PC-3 (cell line): ENCODE results near the gene DCAKD. TPM values are rescaled to one million over a fixed set of nuclear protein-coding genes. Genes with fewer than 3 reads are reported as not detected.

ENCODE experiments used
- ATAC-seq: fragments of 200-7000 bp; cut with Tn5 transposase; 2 replicates; pipeline ENCODE4 v1.9.1; 2020; ENCODE audit warnings: mild to moderate bottlenecking, moderate library complexity
- BruUV-seq: library from RNA; stranded (reverse); fragments of 400-500 nt; replicated peaks from 2 replicates; lab custom pipeline; 2021; lab: Mats Ljungman, UMichigan
- CTCF ChIA-PET: fragments of 300-600 bp; sonication (Branson Sonifier 250); formaldehyde crosslinking; loops from one replicate; lab custom pipeline; 2022; ENCODE audit warnings: antibody characterized with exemption; lab: Charles Lee
- POLR2A ChIA-PET: fragments of 300-600 bp; sonication (Branson Sonifier 250); formaldehyde crosslinking; loops from one replicate; lab custom pipeline; 2022; ENCODE audit warnings: antibody characterized with exemption; ENCODE audit not compliant: unreplicated experiment; lab: Charles Lee
- DNase-seq: peaks from one replicate; pipeline ENCODE4 v3.0.0-alpha.2; 2015
- H2AFZ ChIP-seq: fragments of 300-600 bp; sonication (generic); 2 replicates; pipeline ENCODE4 v1.6.0; 2016; ENCODE audit warnings: antibody characterized with exemption, low read length
- H3F3A ChIP-seq: fragments of 300-600 bp; sonication (generic); one replicate; pipeline ENCODE4 v1.6.0; 2017; ENCODE audit warnings: antibody characterized with exemption, low read length, control low read depth, mild to moderate bottlenecking; ENCODE audit not compliant: unreplicated experiment
- H3K27ac ChIP-seq: fragments of 300-600 bp; sonication (generic); 2 replicates; pipeline ENCODE4 v1.5.1; 2016; ENCODE audit warnings: mild to moderate bottlenecking, low read length
- H3K27me3 ChIP-seq: fragments of 300-600 bp; sonication (generic); 2 replicates; pipeline ENCODE4 v1.6.1; 2016; ENCODE audit warnings: low read length, mixed read lengths
- H3K36me3 ChIP-seq: fragments of 300-600 bp; sonication (generic); 2 replicates; pipeline ENCODE4 v1.6.1; 2016; ENCODE audit warnings: low read depth, mixed run types, low read length, mixed read lengths
- H3K4me1 ChIP-seq: fragments of 300-600 bp; sonication (generic); 2 replicates; pipeline ENCODE4 v1.5.1; 2016; ENCODE audit warnings: low read length; ENCODE audit not compliant: insufficient read depth
- H3K4me2 ChIP-seq: fragments of 300-600 bp; sonication (generic); 2 replicates; pipeline ENCODE4 v1.6.0; 2016; ENCODE audit warnings: low read length
- H3K4me3 ChIP-seq: fragments of 300-600 bp; sonication (generic); 2 replicates; pipeline ENCODE4 v1.5.1; 2016; ENCODE audit warnings: mild to moderate bottlenecking, low read length, mixed read lengths
- H3K79me2 ChIP-seq: fragments of 300-600 bp; sonication (generic); 2 replicates; pipeline ENCODE4 v1.6.1; 2017; ENCODE audit warnings: low read length, mixed read lengths
- H3K9ac ChIP-seq: fragments of 300-600 bp; sonication (generic); 2 replicates; pipeline ENCODE4 v1.6.0; 2016; ENCODE audit warnings: mild to moderate bottlenecking, low read length
- H3K9me2 ChIP-seq: fragments of 300-600 bp; sonication (generic); replicated peaks from 2 replicates; pipeline ENCODE4 v1.6.1; 2016; ENCODE audit warnings: mixed run types, low read length, mixed read lengths
- H3K9me3 ChIP-seq: fragments of 300-600 bp; sonication (generic); 2 replicates; pipeline ENCODE4 v1.6.1; 2016; ENCODE audit warnings: low read length, mixed read lengths
- H4K20me1 ChIP-seq: fragments of 300-600 bp; sonication (generic); 2 replicates; pipeline ENCODE4 v1.6.1; 2016; ENCODE audit warnings: low read length, mixed read lengths
- EZH2 ChIP-seq: fragments of 300-600 bp; sonication (generic); IDR thresholded peaks from one replicate; pipeline ENCODE4 v1.6.1; 2017; ENCODE audit warnings: antibody characterized with exemption, mild to moderate bottlenecking, low read length; ENCODE audit not compliant: unreplicated experiment
- EZH2phosphoT487 ChIP-seq: fragments of 300-600 bp; sonication (generic); IDR thresholded peaks from 2 replicates; pipeline ENCODE4 v1.6.1; 2018; ENCODE audit warnings: mild to moderate bottlenecking, antibody characterized with exemption, low read length, borderline replicate concordance
- intact Hi-C: fragments of 100-400 bp; cut with micrococcal nuclease; formaldehyde crosslinking; loops from 2 replicates; pipeline ENCODE4 v1.9.0; 2023
- total RNA-seq: library from RNA; depleted of rRNA; stranded (reverse); fragments of >200 nt; gene quantifications from 2 replicates; pipeline ENCODE4 v1.2.3, GENCODE V29; 2014
- TF ChIP-seq, protein P1 (sequence below): fragments of 300-600 bp; sonication (generic); conservative IDR thresholded peaks from 2 replicates; pipeline ENCODE4 v1.5.1; 2017; ENCODE audit warnings: antibody characterized with exemption, low read depth, mild to moderate bottlenecking, low read length

The DCAKD gene
- total RNA-seq, 1 experiment from 2014 or later, result 56.2 TPM

GRCh38 chr17:45077643-45078042, 26.2 kb upstream of the DCAKD start:
- Histone ChIP-seq H3K4me3 (no peak overlapping the region), H3K9me3 (no peaks in the 10 kb centered on the region), H3K4me1 (peaks cover 10% of the 10 kb centered on the region), H3K36me3 (peaks cover 53% of the 10 kb centered on the region), H3K4me2 (no peak overlapping the region), H3K9me2 (no peaks in the 10 kb centered on the region), H2AFZ (no peak overlapping the region), H3K9ac (no peak overlapping the region), H3K79me2 (peaks cover 82% of the 10 kb centered on the region), H3K27ac (no peak overlapping the region), H3K27me3 (no peaks in the 10 kb centered on the region), H4K20me1 (peaks cover 26% of the 10 kb centered on the region; the same call in 1 of the 2 replicates), H3F3A (peaks cover 7% of the 10 kb centered on the region)
- ChIA-PET POLR2A (no interaction called here), CTCF (no interaction called here)
- TF ChIP-seq, protein P1, sequence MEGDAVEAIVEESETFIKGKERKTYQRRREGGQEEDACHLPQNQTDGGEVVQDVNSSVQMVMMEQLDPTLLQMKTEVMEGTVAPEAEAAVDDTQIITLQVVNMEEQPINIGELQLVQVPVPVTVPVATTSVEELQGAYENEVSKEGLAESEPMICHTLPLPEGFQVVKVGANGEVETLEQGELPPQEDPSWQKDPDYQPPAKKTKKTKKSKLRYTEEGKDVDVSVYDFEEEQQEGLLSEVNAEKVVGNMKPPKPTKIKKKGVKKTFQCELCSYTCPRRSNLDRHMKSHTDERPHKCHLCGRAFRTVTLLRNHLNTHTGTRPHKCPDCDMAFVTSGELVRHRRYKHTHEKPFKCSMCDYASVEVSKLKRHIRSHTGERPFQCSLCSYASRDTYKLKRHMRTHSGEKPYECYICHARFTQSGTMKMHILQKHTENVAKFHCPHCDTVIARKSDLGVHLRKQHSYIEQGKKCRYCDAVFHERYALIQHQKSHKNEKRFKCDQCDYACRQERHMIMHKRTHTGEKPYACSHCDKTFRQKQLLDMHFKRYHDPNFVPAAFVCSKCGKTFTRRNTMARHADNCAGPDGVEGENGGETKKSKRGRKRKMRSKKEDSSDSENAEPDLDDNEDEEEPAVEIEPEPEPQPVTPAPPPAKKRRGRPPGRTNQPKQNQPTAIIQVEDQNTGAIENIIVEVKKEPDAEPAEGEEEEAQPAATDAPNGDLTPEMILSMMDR, result no peak
- TF ChIP-seq EZH2, result no peak
- no peak for TF ChIP-seq EZH2phosphoT487
- no TSS peak for BruUV-seq
- ATAC-seq, result no peak
- intact Hi-C loops, result no loop called here
- DNase-seq, result no peak

GRCh38 chr17:45073414-45074070, 22.1 kb upstream of the DCAKD start:
- POLR2A ChIA-PET, result no interaction called here
- Histone ChIP-seq H3K27me3 (no peaks in the 10 kb centered on the region), H3K9me2 (no peaks in the 10 kb centered on the region), H3K79me2 (peaks cover 92% of the 10 kb centered on the region), H3F3A (peaks cover 5% of the 10 kb centered on the region), H4K20me1 (peaks cover 25% of the 10 kb centered on the region; the same call in 1 of the 2 replicates), H3K4me2 (no peak overlapping the region), H2AFZ (no peak overlapping the region), H3K36me3 (peaks cover 45% of the 10 kb centered on the region), H3K4me1 (peaks cover 10% of the 10 kb centered on the region), H3K4me3 (no peak overlapping the region), H3K27ac (no peak overlapping the region), H3K9ac (no peak overlapping the region), H3K9me3 (no peaks in the 10 kb centered on the region)
- intact Hi-C loops, result no loop called here
- CTCF ChIA-PET, result no interaction called here
- DNase-seq, result no peak
- TF ChIP-seq EZH2 (no peak), EZH2phosphoT487 (no peak)
- TF ChIP-seq, protein P1, result no peak
- no TSS peak for BruUV-seq
- no peak; the same call in 1 of the 2 replicates for ATAC-seq

GRCh38 chr17:45070809-45071208, 19.4 kb upstream of the DCAKD start:
- Histone ChIP-seq H3K4me3 (no peak overlapping the region), H3K27ac (no peak overlapping the region), H3F3A (no peaks in the 10 kb centered on the region), H3K9ac (no peak overlapping the region), H3K36me3 (peaks cover 48% of the 10 kb centered on the region), H3K4me2 (no peak overlapping the region), H3K9me3 (no peaks in the 10 kb centered on the region), H3K4me1 (peaks cover 2% of the 10 kb centered on the region), H3K9me2 (no peaks in the 10 kb centered on the region), H4K20me1 (peaks cover 20% of the 10 kb centered on the region; the same call in 1 of the 2 replicates), H2AFZ (no peak overlapping the region), H3K79me2 (peaks cover 91% of the 10 kb centered on the region), H3K27me3 (no peaks in the 10 kb centered on the region)
- BruUV-seq, result no TSS peak
- TF ChIP-seq EZH2 (no peak), EZH2phosphoT487 (no peak)
- TF ChIP-seq, protein P1, result no peak
- POLR2A ChIA-PET, result no interaction called here
- intact Hi-C loops, result no loop called here
- CTCF ChIA-PET, result no interaction called here
- DNase-seq (no peak), ATAC-seq (peak; percentile 51; the same call in 1 of the 2 replicates)
